OCI-M2 (cell line): ENCODE measurements around the gene SLC26A8.

Experiments
- DNase-seq: peaks from one replicate; lab custom pipeline; 2025; ENCODE audit not compliant: unreplicated experiment; lab: John Stamatoyannopoulos, UW

SLC26A8 gene, protein sequence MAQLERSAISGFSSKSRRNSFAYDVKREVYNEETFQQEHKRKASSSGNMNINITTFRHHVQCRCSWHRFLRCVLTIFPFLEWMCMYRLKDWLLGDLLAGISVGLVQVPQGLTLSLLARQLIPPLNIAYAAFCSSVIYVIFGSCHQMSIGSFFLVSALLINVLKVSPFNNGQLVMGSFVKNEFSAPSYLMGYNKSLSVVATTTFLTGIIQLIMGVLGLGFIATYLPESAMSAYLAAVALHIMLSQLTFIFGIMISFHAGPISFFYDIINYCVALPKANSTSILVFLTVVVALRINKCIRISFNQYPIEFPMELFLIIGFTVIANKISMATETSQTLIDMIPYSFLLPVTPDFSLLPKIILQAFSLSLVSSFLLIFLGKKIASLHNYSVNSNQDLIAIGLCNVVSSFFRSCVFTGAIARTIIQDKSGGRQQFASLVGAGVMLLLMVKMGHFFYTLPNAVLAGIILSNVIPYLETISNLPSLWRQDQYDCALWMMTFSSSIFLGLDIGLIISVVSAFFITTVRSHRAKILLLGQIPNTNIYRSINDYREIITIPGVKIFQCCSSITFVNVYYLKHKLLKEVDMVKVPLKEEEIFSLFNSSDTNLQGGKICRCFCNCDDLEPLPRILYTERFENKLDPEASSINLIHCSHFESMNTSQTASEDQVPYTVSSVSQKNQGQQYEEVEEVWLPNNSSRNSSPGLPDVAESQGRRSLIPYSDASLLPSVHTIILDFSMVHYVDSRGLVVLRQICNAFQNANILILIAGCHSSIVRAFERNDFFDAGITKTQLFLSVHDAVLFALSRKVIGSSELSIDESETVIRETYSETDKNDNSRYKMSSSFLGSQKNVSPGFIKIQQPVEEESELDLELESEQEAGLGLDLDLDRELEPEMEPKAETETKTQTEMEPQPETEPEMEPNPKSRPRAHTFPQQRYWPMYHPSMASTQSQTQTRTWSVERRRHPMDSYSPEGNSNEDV

GRCh38 chr6:36023996-36024795, at the start of gene SLC26A8:
SLC26A8 (minus strand) TSS chr6:36024641; CDS start chr6:36019707, 4,934 bp downstream.
- DNase-seq: no peak

- no peak for DNase-seq
Observed at GRCh38 chr6:36073587-36073986, 49.1 kb upstream of the SLC26A8 start.

DNA sequence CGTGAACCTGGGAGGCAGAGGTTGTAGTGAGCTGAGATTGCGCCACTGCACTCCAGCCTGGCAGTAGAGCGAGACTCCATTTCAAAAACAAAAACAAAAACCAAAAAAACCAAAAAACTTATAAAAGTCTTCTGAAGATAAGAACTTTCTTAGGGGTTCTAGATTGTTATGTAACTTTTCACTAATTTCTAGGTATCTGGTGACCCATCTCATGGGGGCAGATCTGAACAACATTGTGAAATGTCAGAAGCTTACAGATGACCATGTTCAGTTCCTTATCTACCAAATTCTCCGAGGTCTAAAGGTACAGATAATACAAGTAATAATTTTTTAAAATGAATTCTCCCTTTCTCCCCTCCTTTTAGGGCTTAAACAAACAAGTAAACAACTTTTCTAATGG, 48.2 kb upstream of the SLC26A8 start:
- DNase-seq: no peak

- no peak for DNase-seq
Observed at GRCh38 chr6:36071714-36072113, 47.3 kb upstream of the SLC26A8 start.

GRCh38 chr6:36071281-36071680, 46.8 kb upstream of the SLC26A8 start:
- no peak for DNase-seq

DNA sequence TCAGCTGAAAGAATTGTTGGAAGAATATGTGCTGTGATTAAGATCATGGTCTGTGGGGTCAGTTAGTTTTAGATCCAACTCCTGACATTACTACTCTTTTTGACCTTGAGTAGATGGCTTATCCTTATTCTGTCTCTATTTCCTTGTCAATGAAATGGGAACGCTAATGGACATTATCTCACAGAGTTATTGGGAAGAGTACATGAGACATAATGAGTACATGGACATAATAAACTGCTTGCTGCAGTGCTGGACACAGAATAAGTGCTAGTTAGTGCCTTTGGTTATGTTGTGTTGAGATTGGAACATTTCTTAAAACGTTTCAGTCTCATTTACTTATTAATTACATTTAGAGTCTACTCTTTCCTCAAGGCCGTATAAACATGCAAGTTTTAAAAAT, 45.8 kb upstream of the SLC26A8 start:
- no peak for DNase-seq

DNA sequence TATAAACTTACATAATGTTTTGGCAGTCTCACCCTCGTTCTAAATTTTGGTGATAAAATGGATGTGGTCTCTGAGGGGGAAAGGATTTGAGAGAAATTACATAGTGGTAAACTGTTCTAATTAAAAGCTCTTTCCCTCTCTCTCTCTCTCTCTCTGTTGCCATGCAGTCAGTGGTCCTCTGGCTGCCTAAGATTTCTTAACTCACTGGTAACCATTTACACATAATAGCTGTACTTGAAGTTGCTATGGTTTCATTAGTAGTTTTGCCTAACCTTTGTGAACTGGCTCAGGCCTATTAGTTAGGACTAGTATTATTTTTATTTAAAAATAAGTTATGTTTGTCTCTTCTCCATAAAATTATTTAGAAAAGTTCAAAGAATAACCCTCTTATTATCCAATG, 45.1 kb upstream of the SLC26A8 start:
- no peak for DNase-seq

GRCh38 chr6:36068586-36068985, 44.1 kb upstream of the SLC26A8 start:
- no peak for DNase-seq

- no peak for DNase-seq
Observed at GRCh38 chr6:36068012-36068392, 43.6 kb upstream of the SLC26A8 start.

GRCh38 chr6:36067374-36068011, 43.1 kb upstream of the SLC26A8 start:
- peak; percentile 40 for DNase-seq

DNA sequence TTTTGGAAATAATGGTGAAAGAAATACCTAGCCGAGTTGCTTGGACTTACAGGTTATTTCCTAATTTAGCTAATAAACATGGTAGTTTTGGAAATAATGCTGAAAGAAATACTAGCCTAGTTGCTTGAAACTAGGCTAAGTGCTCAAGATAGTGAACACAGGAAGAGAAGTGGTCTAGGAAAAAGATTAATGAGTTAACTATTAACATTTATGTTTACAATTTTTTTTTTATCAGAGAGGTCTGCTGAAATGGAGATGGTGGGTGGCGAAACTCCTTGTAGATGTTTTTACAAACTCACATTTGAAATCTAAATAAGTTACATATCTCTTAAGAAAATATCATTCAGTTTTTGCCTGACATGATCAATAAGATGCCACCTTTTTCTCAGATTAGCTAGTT, 42.4 kb upstream of the SLC26A8 start:
- DNase-seq: no peak

- no peak for DNase-seq
Observed at GRCh38 chr6:36065916-36066315, 41.5 kb upstream of the SLC26A8 start.

GRCh38 chr6:36064770-36065396, 40.4 kb upstream of the SLC26A8 start:
- DNase-seq: no peak

- DNase-seq: no peak
Observed at GRCh38 chr6:36063318-36064060, 39.0 kb upstream of the SLC26A8 start.

DNA sequence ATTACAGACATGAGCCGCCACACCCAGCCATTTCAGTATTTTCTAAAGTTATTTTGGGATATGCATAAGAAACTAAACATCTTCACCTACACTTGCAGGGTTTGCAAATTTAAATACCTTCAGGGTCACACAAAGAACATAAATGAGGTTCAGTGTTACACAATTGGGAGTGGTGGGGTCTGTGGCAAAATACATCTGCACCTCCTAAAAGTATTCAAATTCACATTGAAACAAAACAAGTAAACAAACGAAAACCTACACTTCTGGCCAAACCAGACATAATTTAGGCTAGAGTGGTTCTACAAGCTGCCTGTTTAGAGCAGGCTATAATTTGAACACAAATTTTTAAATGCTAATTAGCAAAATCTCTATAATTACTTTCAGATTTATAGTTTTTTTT, 37.8 kb upstream of the SLC26A8 start:
- no peak for DNase-seq

DNA sequence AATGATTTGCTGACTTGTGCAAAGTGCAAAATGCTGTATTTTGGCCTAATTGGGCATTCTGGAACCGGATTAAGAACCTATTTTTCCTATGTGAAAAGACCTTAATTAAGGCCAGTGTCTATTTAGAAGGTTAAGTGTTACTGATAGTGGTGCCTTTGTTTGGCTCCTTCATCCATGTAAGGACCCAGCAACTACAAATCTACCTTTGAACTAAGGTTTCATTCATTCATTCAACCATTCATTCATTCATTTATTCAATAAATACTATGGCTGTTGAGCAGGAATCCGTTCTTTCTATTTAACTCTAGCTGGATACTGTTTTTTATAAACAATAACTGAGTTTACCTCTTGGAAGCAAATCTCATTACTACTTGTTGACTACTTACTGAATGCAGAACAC, 36.8 kb upstream of the SLC26A8 start:
- DNase-seq: no peak

GRCh38 chr6:36056178-36056577, 31.7 kb upstream of the SLC26A8 start:
- no peak for DNase-seq

- DNase-seq: no peak
Observed at GRCh38 chr6:36054956-36055355, 30.5 kb upstream of the SLC26A8 start.

DNA sequence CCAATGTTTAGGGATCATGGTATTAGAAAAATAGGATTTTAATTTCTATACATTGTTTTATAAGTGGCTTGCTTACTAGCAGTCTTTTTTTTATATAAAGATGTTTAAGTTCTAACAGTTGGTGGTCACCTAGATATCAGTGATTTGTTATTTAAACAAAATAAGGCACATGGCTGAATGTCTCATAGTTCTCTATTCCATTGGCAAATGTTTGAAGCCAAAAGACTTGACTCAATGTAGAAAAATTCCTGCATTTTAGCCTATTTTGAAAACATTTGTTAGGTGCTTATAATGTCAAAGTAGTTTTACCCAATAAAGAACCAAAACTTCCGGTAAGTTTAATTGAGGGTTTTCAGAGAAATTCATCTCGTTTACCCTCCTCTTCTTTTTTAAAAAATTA, 30.0 kb upstream of the SLC26A8 start:
- DNase-seq: no peak

GRCh38 chr6:36053878-36054277, 29.4 kb upstream of the SLC26A8 start:
- no peak for DNase-seq
